Measurements from ENCODE around the gene BAG2.

GRCh38 chr6:57142178-57142525 lies 30.0 kb upstream of the BAG2 start:
- TF ChIP-seq ZNF217 (IDR thresholded peaks at IDR 0.05) (no peak), CHD2 (IDR thresholded peaks at IDR 0.05; ENCODE audit: borderline replicate concordance, low read depth, low read length) (no peak), SIN3A (IDR thresholded peaks at IDR 0.05; ENCODE audit: low read depth, low read length) (no peak), POLR2AphosphoS5 (IDR thresholded peaks at IDR 0.05; ENCODE audit: low read length) (no peak), RAD21 (IDR thresholded peaks at IDR 0.05; ENCODE audit: insufficient read depth, low read depth, low read length) (no peak), REST (IDR thresholded peaks at IDR 0.05; ENCODE audit: low read depth, low read length) (no peak)
- TF ChIP-seq, protein P1, sequence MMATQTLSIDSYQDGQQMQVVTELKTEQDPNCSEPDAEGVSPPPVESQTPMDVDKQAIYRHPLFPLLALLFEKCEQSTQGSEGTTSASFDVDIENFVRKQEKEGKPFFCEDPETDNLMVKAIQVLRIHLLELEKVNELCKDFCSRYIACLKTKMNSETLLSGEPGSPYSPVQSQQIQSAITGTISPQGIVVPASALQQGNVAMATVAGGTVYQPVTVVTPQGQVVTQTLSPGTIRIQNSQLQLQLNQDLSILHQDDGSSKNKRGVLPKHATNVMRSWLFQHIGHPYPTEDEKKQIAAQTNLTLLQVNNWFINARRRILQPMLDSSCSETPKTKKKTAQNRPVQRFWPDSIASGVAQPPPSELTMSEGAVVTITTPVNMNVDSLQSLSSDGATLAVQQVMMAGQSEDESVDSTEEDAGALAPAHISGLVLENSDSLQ (IDR thresholded peaks at IDR 0.05): no peak
- TF ChIP-seq, protein P2, sequence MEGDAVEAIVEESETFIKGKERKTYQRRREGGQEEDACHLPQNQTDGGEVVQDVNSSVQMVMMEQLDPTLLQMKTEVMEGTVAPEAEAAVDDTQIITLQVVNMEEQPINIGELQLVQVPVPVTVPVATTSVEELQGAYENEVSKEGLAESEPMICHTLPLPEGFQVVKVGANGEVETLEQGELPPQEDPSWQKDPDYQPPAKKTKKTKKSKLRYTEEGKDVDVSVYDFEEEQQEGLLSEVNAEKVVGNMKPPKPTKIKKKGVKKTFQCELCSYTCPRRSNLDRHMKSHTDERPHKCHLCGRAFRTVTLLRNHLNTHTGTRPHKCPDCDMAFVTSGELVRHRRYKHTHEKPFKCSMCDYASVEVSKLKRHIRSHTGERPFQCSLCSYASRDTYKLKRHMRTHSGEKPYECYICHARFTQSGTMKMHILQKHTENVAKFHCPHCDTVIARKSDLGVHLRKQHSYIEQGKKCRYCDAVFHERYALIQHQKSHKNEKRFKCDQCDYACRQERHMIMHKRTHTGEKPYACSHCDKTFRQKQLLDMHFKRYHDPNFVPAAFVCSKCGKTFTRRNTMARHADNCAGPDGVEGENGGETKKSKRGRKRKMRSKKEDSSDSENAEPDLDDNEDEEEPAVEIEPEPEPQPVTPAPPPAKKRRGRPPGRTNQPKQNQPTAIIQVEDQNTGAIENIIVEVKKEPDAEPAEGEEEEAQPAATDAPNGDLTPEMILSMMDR (IDR thresholded peaks at IDR 0.05 in 2 of 3, conservative IDR thresholded peaks at IDR 0.05 in 1 of 3; ENCODE audit: control insufficient read depth in 2 of 3, extremely low read depth in 1 of 3, insufficient read depth in 1 of 3, low read depth in 3 of 3, low read length in 3 of 3): no peak
- TF ChIP-seq, protein P3, sequence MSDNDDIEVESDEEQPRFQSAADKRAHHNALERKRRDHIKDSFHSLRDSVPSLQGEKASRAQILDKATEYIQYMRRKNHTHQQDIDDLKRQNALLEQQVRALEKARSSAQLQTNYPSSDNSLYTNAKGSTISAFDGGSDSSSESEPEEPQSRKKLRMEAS (IDR thresholded peaks at IDR 0.05; ENCODE audit: low read depth, low read length): no peak

Measured in GM12878 (cell line).